HTERT RPE-1 (cell line): ENCODE results near the gene PRDM7.
"Not testable (repeated sequence)": the region's sequence is repeated elsewhere in the genome, so short reads cannot be mapped to it uniquely, and the experiment has no call there.

Experiments used
- in situ Hi-C: fragments of 300-500 bp; cut with MboI; formaldehyde crosslinking; loops from 4 replicates; pipeline ENCODE4 v1.14.3; 2020; ENCODE audit warnings: low sequenced_read_pairs

Gene PRDM7

GRCh38 chr16:90015586-90016338 lies 61.4 kb downstream of the PRDM7 start:
- in situ Hi-C loops: no loop called here

- in situ Hi-C loops: no loop called here
Measured at GRCh38 chr16:90012991-90013745, 64.0 kb downstream of the PRDM7 start.

GRCh38 chr16:90011908-90012501 lies 65.1 kb downstream of the PRDM7 start:
- in situ Hi-C loops: no loop called here

- in situ Hi-C loops: no loop called here
Measured at GRCh38 chr16:90011508-90011819, 65.7 kb downstream of the PRDM7 start.

- in situ Hi-C loops: no loop called here
Measured at GRCh38 chr16:90010676-90011507, 66.2 kb downstream of the PRDM7 start.

- in situ Hi-C loops: no loop called here
Measured at GRCh38 chr16:90009172-90009899, 67.8 kb downstream of the PRDM7 start.

- in situ Hi-C loops: no loop called here
Measured at GRCh38 chr16:90008708-90009145, 68.4 kb downstream of the PRDM7 start.

GRCh38 chr16:90007635-90008234 lies 69.4 kb downstream of the PRDM7 start:
- in situ Hi-C loops: not testable (repeated sequence)

GRCh38 chr16:90007015-90007414 lies 70.1 kb downstream of the PRDM7 start:
- in situ Hi-C loops: no loop called here
